ENCODE data around the gene COPZ1.

COPZ1 gene

GRCh38 chr12:54375259-54375579 lies 50.3 kb downstream of the COPZ1 start:
- Histone ChIP-seq H3K9ac (ENCODE audit: low read depth, low read length, poor library complexity, severe bottlenecking) (no peak overlapping the region), H3K9me3 (ENCODE audit: insufficient read depth, low read depth, low read length) (no peaks in the 10 kb centered on the region), H3K4me1 (ENCODE audit: insufficient read depth, low read length, poor library complexity, severe bottlenecking) (peaks cover 28% of the 10 kb centered on the region), H3F3A (ENCODE audit: low read depth) (no peaks in the 10 kb centered on the region), H3K4me3 (ENCODE audit: low read length, poor library complexity, severe bottlenecking) (no peak overlapping the region), H3K9me2 (replicated peaks; ENCODE audit: low read depth, low read length) (no peaks in the 10 kb centered on the region), H3K79me2 (ENCODE audit: insufficient read depth, low read length) (no peaks in the 10 kb centered on the region), H3K36me3 (ENCODE audit: insufficient read depth, low read length) (no peaks in the 10 kb centered on the region), H2AFZ (ENCODE audit: low read length) (no peak overlapping the region), H3K27me3 (ENCODE audit: insufficient read depth, low read length, poor library complexity, severe bottlenecking) (no peaks in the 10 kb centered on the region), H3K4me2 (ENCODE audit: low read depth, low read length, poor library complexity, severe bottlenecking) (no peak overlapping the region), H4K20me1 (ENCODE audit: insufficient read depth, low read length, poor library complexity, severe bottlenecking) (no peaks in the 10 kb centered on the region)
- TF ChIP-seq EZH2phosphoT487 (IDR thresholded peaks at IDR 0.05; ENCODE audit: borderline replicate concordance), result no peak
- TF ChIP-seq CTCF (conservative IDR thresholded peaks at IDR 0.05; ENCODE audit: low read length), result no peak

- Histone ChIP-seq H3K9ac (ENCODE audit: low read depth, low read length, poor library complexity, severe bottlenecking) (no peak overlapping the region), H3K4me1 (ENCODE audit: insufficient read depth, low read length, poor library complexity, severe bottlenecking) (peaks cover 21% of the 10 kb centered on the region), H3K27me3 (ENCODE audit: insufficient read depth, low read length, poor library complexity, severe bottlenecking) (no peaks in the 10 kb centered on the region), H3F3A (ENCODE audit: low read depth) (no peaks in the 10 kb centered on the region), H3K79me2 (ENCODE audit: insufficient read depth, low read length) (no peaks in the 10 kb centered on the region), H3K36me3 (ENCODE audit: insufficient read depth, low read length) (no peaks in the 10 kb centered on the region), H3K4me2 (ENCODE audit: low read depth, low read length, poor library complexity, severe bottlenecking) (no peak overlapping the region), H3K9me3 (ENCODE audit: insufficient read depth, low read depth, low read length) (no peaks in the 10 kb centered on the region), H3K9me2 (replicated peaks; ENCODE audit: low read depth, low read length) (no peaks in the 10 kb centered on the region), H4K20me1 (ENCODE audit: insufficient read depth, low read length, poor library complexity, severe bottlenecking) (no peaks in the 10 kb centered on the region), H3K4me3 (ENCODE audit: low read length, poor library complexity, severe bottlenecking) (no peak overlapping the region), H2AFZ (ENCODE audit: low read length) (no peak overlapping the region)
- TF ChIP-seq EZH2phosphoT487 (IDR thresholded peaks at IDR 0.05; ENCODE audit: borderline replicate concordance), result no peak
- no peak for TF ChIP-seq CTCF (conservative IDR thresholded peaks at IDR 0.05; ENCODE audit: low read length)
Observed at GRCh38 chr12:54376596-54376995, 51.7 kb downstream of the COPZ1 start.

GRCh38 chr12:54377007-54377406 lies 52.1 kb downstream of the COPZ1 start:
- no peaks in the 10 kb centered on the region for H3K9me2 ChIP-seq (replicated peaks; ENCODE audit: low read depth, low read length)
- H3K4me1 ChIP-seq (ENCODE audit: insufficient read depth, low read length, poor library complexity, severe bottlenecking), result peaks cover 17% of the 10 kb centered on the region
- H3K4me3 ChIP-seq (ENCODE audit: low read length, poor library complexity, severe bottlenecking), result no peak overlapping the region
- no peaks in the 10 kb centered on the region for H3K36me3 ChIP-seq (ENCODE audit: insufficient read depth, low read length)
- H4K20me1 ChIP-seq (ENCODE audit: insufficient read depth, low read length, poor library complexity, severe bottlenecking), result no peaks in the 10 kb centered on the region
- H3K9me3 ChIP-seq (ENCODE audit: insufficient read depth, low read depth, low read length), result no peaks in the 10 kb centered on the region
- H3K4me2 ChIP-seq (ENCODE audit: low read depth, low read length, poor library complexity, severe bottlenecking), result no peak overlapping the region
- H3F3A ChIP-seq (ENCODE audit: low read depth), result no peaks in the 10 kb centered on the region
- H3K27me3 ChIP-seq (ENCODE audit: insufficient read depth, low read length, poor library complexity, severe bottlenecking), result no peaks in the 10 kb centered on the region
- H3K79me2 ChIP-seq (ENCODE audit: insufficient read depth, low read length), result no peaks in the 10 kb centered on the region
- no peak overlapping the region for H3K9ac ChIP-seq (ENCODE audit: low read depth, low read length, poor library complexity, severe bottlenecking)
- H2AFZ ChIP-seq (ENCODE audit: low read length), result no peak overlapping the region
- TF ChIP-seq CTCF (conservative IDR thresholded peaks at IDR 0.05; ENCODE audit: low read length) (no peak), EZH2phosphoT487 (IDR thresholded peaks at IDR 0.05; ENCODE audit: borderline replicate concordance) (no peak)

All from Loucy (cell line).